ENCODE results near the gene EAPP. TPM values are rescaled to one million over a fixed set of nuclear protein-coding genes. Genes with fewer than 3 reads are reported as not detected.
"Not testable (repeated sequence)": the region's sequence is repeated elsewhere in the genome, so short reads cannot be mapped to it uniquely, and the experiment has no call there.

Gene EAPP
- total RNA-seq, 1 donor = 35.5 TPM

DNA sequence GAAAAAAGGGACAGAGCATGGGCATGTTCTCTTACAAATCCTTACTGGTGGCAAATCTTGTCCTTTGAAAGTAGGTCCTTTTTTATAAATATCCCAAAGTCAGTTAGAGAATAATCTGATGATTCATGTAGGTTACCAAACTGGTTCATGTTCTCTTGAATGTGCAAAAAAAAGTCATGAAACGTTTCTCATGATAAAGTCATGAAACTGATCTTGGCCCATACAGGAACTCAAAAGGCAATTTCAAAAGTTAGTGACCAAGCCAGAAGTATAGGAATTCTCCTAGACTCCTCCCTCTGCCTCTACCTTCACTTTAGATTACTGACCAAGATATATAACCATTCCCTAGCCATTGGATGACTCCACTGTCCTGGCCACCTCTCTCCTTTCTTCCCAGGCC, 50.2 kb downstream of the EAPP start:
- DNase-seq (ENCODE audit: low read depth in 2 of 3, low spot score in 2 of 3) = no peak

DNA sequence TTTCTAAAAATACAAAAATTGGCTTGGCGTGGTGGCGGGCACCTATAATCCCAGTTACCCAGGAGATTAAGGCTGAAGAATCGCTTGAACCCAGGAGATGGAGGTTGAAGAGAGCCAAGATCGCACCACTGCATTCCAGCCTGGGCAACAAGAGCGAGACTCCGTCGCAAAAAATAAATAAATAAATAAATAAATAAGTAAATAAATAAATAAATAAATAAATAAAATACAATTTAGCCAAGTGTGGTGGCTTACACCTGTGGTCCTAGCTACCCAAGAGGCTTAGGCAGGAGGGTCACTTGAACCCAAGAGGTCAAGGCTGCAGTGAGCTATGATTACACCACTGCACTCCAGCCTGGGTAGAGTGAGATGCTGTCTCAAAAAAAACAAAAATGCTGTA, 51.0 kb downstream of the EAPP start:
- DNase-seq (ENCODE audit: low read depth in 2 of 3, low spot score in 2 of 3) = no peak

DNA sequence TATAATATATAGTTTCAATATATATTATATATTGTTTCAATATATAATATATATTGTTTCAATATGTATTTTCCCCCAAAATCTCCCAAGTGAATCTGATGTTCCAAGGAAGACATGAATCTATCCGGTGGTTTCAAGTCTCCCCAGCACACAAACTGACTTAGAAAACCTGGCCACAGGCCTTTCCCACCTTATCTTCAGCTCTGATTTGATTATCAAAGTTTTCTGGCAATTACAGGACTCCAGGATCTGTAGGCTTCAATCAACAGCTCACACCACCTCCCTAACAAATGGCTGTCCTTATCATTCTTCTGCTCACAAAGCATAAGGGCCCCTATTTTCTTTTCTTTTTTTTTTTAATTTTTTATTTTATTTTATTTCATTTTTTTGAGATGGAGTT, 54.8 kb downstream of the EAPP start:
- DNase-seq (ENCODE audit: low read depth in 2 of 3, low spot score in 2 of 3) = no peak

DNA sequence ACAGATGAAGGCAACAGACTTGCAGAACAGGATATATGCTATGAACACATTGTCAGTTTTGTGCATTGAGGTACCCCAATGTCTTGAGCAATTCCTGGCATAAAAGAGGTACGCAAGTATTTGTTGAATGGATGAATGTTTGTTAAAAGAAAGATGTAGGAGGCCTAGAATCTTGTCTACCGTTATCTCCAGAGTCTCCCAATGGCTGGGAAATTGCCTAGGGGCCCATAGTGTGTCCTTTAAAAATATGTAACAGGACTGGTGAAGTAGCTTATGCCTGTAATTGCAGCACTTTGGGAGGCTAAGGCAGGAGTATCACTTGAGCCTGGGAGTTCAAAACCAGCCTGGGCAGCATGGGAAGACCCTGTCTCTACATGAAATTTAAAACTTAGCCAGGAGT, 57.0 kb downstream of the EAPP start:
- no peak for DNase-seq (ENCODE audit: low read depth in 2 of 3, low spot score in 2 of 3)

DNA sequence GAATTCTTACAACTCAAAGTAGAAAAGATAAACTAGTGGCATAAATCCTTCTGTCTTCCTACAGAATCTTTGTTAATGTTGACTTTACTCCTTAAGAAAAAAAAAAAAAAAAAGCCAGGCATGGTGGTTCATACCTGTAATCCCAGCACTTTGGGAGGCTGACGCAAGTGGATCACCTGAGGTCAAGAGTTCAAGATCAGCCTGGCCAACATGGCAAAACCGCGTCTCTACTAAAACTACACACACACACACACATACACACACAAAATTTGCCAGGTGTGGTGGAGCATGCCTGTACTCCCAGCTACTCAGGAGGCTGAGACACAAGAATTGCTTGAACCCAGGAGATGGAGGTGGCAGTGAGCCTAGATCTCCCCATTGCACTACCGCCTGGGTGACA, 59.8 kb downstream of the EAPP start:
- no peak for DNase-seq (ENCODE audit: low read depth in 2 of 3, low spot score in 2 of 3)

DNA sequence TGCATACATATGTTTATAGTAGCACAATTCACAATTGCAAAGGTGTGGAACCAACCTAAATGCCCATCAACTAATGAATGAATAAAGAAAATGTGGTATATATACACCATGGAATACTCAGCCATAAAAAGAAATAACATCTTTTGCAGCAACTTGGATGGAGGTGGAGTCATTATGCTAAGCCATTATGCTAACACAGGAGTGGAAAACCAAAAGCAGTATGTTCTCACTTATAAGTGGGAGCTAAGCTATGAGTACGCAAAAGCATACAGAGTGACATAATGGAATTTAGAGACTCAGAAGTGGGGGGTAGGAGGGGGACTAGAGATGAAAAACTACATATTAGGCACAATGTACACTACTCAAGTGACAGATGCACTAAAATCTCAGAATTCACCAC, 61.2 kb downstream of the EAPP start:
- no peak for DNase-seq (ENCODE audit: low read depth in 2 of 3, low spot score in 2 of 3)

DNA sequence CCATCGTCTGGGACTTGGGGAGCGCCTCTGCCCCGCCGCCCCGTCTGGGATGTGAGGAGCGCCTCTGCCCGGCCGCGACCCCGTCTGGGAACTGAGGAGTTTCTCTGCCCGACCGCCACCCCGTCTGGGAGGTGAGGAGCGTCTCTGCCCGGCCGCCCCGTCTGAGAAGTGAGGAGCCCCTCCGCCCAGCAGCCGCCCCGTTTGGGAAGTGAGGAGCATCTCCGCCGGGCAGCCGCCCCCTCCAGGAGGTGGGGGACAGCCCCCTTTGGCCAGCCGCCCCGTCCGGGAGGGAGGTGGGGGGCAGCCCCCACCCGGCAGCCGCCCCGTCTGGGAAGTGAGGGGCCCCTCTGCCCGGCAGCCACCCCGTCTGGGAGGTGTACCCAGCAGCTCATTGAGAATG, 63.5 kb downstream of the EAPP start:
- DNase-seq (ENCODE audit: low read depth in 2 of 3, low spot score in 2 of 3) = not testable (repeated sequence)

DNA sequence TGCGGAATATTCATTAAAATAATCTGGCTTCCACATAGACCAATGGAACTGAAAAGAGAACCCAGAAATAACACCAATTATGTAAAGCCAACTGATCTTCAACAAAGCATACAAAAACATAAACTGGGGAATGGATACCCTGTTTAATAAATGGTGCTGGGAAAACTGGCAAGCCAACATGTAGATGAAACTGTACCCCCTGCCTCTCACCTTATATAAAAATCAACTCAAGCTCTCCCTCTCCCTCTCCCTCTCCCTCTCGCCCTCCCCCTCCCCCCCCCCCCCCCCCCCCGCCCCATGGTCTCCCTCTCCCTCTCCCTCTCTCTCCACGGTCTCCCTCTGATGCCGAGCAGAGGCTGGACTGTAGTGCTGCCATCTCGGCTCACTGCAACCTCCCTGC, 64.3 kb downstream of the EAPP start:
- no peak for DNase-seq (ENCODE audit: low read depth in 2 of 3, low spot score in 2 of 3)

DNA sequence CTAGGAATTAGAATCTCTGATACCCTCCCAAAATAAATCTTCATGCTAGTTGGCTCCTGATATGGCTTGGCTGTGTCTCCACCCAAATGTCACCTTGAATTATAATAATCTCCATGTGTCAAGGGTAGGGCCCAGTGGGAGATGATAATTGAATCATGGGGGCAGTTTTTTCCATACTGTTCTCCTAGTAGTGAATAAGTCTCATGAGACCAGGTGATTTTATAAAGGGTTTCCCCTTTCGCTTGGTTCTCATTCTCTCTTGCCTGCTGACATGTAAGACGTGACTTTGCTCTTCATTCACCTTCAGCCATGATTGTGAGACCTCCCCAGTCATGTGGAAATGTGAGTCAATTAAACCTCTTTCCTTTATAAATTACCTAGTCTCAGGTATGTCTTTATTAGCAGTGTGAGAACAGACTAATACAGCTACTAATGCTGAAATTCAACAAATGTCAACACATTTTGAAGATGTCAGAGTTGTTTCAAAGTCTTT, 65.3 kb downstream of the EAPP start:
- DNase-seq (ENCODE audit: low read depth in 2 of 3, low spot score in 2 of 3) = no peak

DNA sequence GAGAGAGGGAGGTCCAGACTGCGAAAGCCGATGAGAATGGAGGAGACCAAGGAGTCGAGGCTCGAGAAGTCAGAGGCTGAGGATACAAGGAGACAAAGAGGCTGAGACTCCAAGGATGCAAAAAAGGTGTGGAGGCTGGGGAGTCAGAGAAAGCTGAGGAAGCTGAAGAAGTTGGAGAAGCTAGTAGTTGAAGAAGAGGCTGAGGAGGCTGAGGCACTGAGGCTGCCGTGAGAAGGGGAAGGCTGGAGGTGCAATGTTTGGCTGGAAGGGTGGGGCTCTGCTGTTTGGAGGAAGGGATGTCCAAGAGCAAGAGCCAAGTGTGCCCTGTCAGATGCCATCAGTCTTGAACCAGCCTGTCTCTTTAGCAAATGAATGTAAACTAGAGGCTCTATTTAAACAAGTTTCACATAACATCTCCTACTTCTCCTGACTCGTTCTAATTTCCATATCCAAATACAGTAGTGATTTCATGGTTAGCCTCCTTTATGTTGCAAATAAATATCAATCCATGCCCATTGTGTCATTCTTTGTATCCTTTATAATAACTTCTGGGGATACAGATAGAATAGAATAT, 66.7 kb downstream of the EAPP start:
- no peak for DNase-seq (ENCODE audit: low read depth in 2 of 3, low spot score in 2 of 3)

DNA sequence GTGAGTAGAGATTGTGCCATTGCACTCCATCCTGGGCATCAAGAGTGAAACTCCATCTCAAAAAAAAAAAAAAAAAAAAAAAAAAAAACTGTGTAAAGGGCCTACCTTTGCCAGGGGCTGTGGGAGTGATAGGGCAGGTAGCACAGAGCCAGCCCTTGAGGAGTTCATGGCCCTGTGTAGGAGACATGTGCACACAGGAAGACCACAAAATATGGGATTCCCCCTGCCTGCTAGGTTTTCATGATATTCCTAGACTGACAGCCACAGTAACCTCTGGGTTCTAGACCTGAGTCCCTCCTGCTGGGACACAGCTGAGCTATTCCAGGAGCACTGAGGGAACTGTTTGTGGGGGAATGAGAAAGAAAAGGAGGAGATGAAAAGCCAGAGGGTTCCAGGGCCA, 69.2 kb downstream of the EAPP start:
- DNase-seq (ENCODE audit: low read depth in 2 of 3, low spot score in 2 of 3) = no peak

DNA sequence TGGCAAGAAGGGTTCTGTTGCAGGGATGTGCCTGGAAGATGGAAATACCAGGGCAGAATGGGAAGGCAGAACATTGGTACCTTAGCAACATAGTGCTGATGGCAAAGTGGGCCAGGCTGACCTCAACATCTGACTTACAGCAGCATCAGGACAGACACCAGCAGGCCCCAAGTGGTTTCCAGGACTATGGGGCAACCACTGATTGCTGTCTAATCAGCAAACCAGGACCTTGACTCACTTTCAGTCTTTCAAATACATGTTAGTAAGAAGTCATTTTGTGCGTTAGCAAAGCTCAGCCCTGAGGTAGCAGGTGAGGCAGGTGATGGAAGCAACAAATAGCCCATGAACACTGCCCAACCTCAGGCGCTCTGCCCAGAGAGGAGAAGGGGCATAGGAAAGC, 72.8 kb downstream of the EAPP start:
- DNase-seq (ENCODE audit: low read depth in 2 of 3, low spot score in 2 of 3) = no peak

Small RNA genes lying within 50 kb of the gene (small RNA-seq; reads per million reads assigned to genes)
- gene RNU1-27P = not detected
- not detected for gene RNU1-28P

Other genes starting within 250 kb of the EAPP start
- 12.9 TPM for gene SPTSSA, start 77.5 kb downstream of the EAPP start, total RNA-seq
- 25.0 TPM for gene SNX6, start 90.4 kb upstream of the EAPP start, total RNA-seq
- gene CFL2, start 174.9 kb upstream of the EAPP start, total RNA-seq = 10.2 TPM

Data from hematopoietic multipotent progenitor cell (in vitro differentiated cells).